Measurements from ENCODE around the gene FER1L5.

DNA sequence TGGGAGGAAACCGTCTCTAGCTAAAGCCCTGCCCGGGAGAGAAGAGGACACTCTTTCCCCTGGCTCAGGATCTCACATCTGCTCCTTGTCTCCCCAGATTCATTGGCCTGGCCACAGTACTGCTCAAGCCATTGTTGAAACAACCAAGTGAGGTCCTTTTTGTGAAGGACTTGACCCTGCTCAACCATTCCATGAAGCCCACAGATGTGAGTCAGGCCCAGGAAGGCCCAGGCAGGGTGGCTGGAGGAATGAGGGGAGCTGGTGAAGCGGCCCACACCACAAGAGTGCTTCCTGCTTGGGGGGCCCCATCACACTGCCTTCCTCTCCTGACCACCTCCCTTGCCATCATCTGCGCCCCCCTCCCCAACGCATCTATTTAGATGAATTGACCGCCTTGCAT lies 5.1 kb downstream of the FER1L5 start:
- TF ChIP-seq CREB1 (IDR thresholded peaks at IDR 0.05; ENCODE audit: low read depth) (no peak), EP300 (IDR thresholded peaks at IDR 0.05; ENCODE audit: borderline replicate concordance) (no peak), CEBPB (IDR thresholded peaks at IDR 0.05) (no peak), YY1 (IDR thresholded peaks at IDR 0.05; ENCODE audit: low read depth) (no peak), REST (IDR thresholded peaks at IDR 0.05; ENCODE audit: low read depth) (no peak), EGR1 (IDR thresholded peaks at IDR 0.05) (no peak), FOXM1 (IDR thresholded peaks at IDR 0.05; ENCODE audit: borderline replicate concordance, low read depth) (no peak), ZBTB7A (IDR thresholded peaks at IDR 0.05; ENCODE audit: low read depth) (no peak)
